Adrenal gland (tissue), 12 donors: ENCODE data around the gene ZNG1F. TPM values are rescaled to one million over a fixed set of nuclear protein-coding genes. Genes with fewer than 3 reads are reported as not detected.
"Not testable (repeated sequence)": the region's sequence is repeated elsewhere in the genome, so short reads cannot be mapped to it uniquely, and the experiment has no call there.

Source experiments
- DNase-seq, 7 donors: peaks; one replicate each; pipeline ENCODE4 v3.0.0-alpha.2; 2019 to 2020
- H3K27ac ChIP-seq, 5 donors: fragments of 200-600 bp; sonication (generic) in 4 of 5; 1 replicate in 3 of 5; 2 replicates in 2 of 5; pipeline versions ENCODE4 v1.5.1 to v1.8.0; 2016 to 2020; ENCODE audit warnings: mild to moderate bottlenecking in 1 of 5
- H3K27me3 ChIP-seq: fragments of 200-600 bp; 2 replicates; pipeline ENCODE4 v1.8.0; 2021
- H3K36me3 ChIP-seq, 2 donors: fragments of 200-600 bp; replicated peaks in 1 of 2; 1 replicate in 1 of 2; 2 replicates in 1 of 2; pipeline versions ENCODE4 v1.5.1 to v1.8.0; 2018 to 2022
- H3K4me1 ChIP-seq, 2 donors: fragments of 200-600 bp; replicated peaks in 1 of 2; 1 replicate in 1 of 2; 2 replicates in 1 of 2; pipeline versions ENCODE4 v1.5.1 to v1.8.0; 2018 to 2021
- H3K4me3 ChIP-seq, 4 donors: fragments of 200-600 bp; sonication (generic) in 3 of 4; one replicate each; pipeline ENCODE4 v1.5.1; 2016 to 2018
- H3K9me3 ChIP-seq, 3 donors: fragments of 200-600 bp; sonication (generic) in 1 of 3; replicated peaks in 1 of 3; 1 replicate in 2 of 3; 2 replicates in 1 of 3; pipeline versions ENCODE4 v1.5.1 to v1.8.0; 2016 to 2021
- WGBS, 4 donors: extraction: QIAGEN DNeasy Blood & Tissue Kit in 2 of 4; methylation state at CpG; one replicate each; pipeline versions ENCODE4 v1.1.5 to v1.1.7; 2013 to 2017; 5-methylcytosine and 5-hydroxymethylcytosine counted together
- intact Hi-C, 2 donors: fragments of 100-400 bp; cut with DNase I; formaldehyde crosslinking; loops; one replicate each; pipeline versions ENCODE4 v1.14.1 to v1.15.0; 2022 to 2023
- polyA plus RNA-seq, 3 donors: library from polyadenylated mRNA; stranded (reverse); fragments of 200-250 nt in 2 of 3; fragments of 350-450 nt in 1 of 3; fragmentation: Illumina TruSeq in 1 of 3; extraction: RNeasy Lipid Tissue Mini Kit (QIAGEN cat#74804) in 1 of 3; gene quantifications; one replicate each; pipeline ENCODE4 v1.2.3, GENCODE V29; 2013 to 2014
- total RNA-seq, 9 donors: library from RNA; depleted of rRNA in 4 of 9; stranded (reverse); fragments of >200 nt in 4 of 9; fragments of 120-200 nt in 1 of 9; fragmentation: NEBNext Ultra II Directional in 1 of 9; extraction: Animal tissue kit (Norgen Biotek cat#: 25700) in 1 of 9; gene quantifications; one replicate each; pipeline versions ENCODE4 v1.1.0 to v1.2.4, GENCODE V29; 2013 to 2023
- donor health status: healthy with polysubstance abuse.
- donor health status: Bipolar disorder and iron deficiency.
- donor health status: DM: yes; HTN: yes; CAD: no.
- donor health status: DM: no; HTN: no; CAD: no.
- donor health status: DM: no; HTN: no; CAD: no.
- donor health status: DM: yes; HTN: yes; CAD: no.

Gene ZNG1F
- total and polyA plus RNA-seq, 12 donors = 2.1 to 30.4 (median 7.8) TPM; not detected in 1

GRCh38 chr9:41108816-41109215 is 80.3 kb downstream of the ZNG1F start:
- H3K4me3 ChIP-seq, H3K4me1 ChIP-seq, intact Hi-C loops, H3K27me3 ChIP-seq, H3K27ac ChIP-seq, H3K9me3 ChIP-seq, DNase-seq, H3K36me3 ChIP-seq: not testable (repeated sequence)
- 16 to 19% methylated on average over 11 to 14 of the region's 22 CpGs; no CpG with 5 or more reads in 2 of the 4 donors for WGBS, 4 donors

- H3K9me3 ChIP-seq, DNase-seq, H3K27ac ChIP-seq, H3K36me3 ChIP-seq, H3K4me1 ChIP-seq, intact Hi-C loops, H3K4me3 ChIP-seq, H3K27me3 ChIP-seq: not testable (repeated sequence)
- 21 to 52% (median 21%) methylated on average over 6 to 24 of the region's 34 CpGs; no CpG with 5 or more reads in 1 of the 4 donors for WGBS, 4 donors
These were observed 82.5 kb downstream of the ZNG1F start for GRCh38 chr9:41106472-41107116.

- WGBS, 4 donors = 48 to 58% (median 55%) methylated on average over 5 to 8 of the region's 13 CpGs
These were observed 83.4 kb downstream of the ZNG1F start for GRCh38 chr9:41105557-41106253.

GRCh38 chr9:41104542-41104941 is 84.6 kb downstream of the ZNG1F start:
- H3K27me3 ChIP-seq, H3K27ac ChIP-seq, H3K4me3 ChIP-seq, H3K4me1 ChIP-seq, H3K9me3 ChIP-seq, DNase-seq, intact Hi-C loops, H3K36me3 ChIP-seq: not testable (repeated sequence)
- 16 to 54% (median 26%) methylated on average over 3 to 11 of the region's 19 CpGs for WGBS, 4 donors

More at GRCh38 chr9:41105557-41106253, 83.4 kb downstream of the ZNG1F start:
- H3K4me1 ChIP-seq, DNase-seq, H3K27ac ChIP-seq, intact Hi-C loops, H3K4me3 ChIP-seq, H3K36me3 ChIP-seq, H3K9me3 ChIP-seq, H3K27me3 ChIP-seq: not testable (repeated sequence)

- intact Hi-C loops, H3K36me3 ChIP-seq, DNase-seq, H3K9me3 ChIP-seq, H3K4me3 ChIP-seq, H3K4me1 ChIP-seq, H3K27me3 ChIP-seq, H3K27ac ChIP-seq: not testable (repeated sequence)
- WGBS, 4 donors = 54 to 79% (median 69%) methylated on average over 4 to 7 of the region's 7 CpGs
These were observed 88.6 kb downstream of the ZNG1F start for GRCh38 chr9:41100508-41100907.

- H3K4me1 ChIP-seq, DNase-seq, H3K27ac ChIP-seq, H3K36me3 ChIP-seq, H3K4me3 ChIP-seq, H3K9me3 ChIP-seq, H3K27me3 ChIP-seq, intact Hi-C loops: not testable (repeated sequence)
- WGBS, 4 donors = 57 to 66% (median 63%) methylated on average over 4 of the region's 4 CpGs
These were observed 90.4 kb downstream of the ZNG1F start for GRCh38 chr9:41098759-41099158.

- H3K9me3 ChIP-seq, H3K4me3 ChIP-seq, H3K27me3 ChIP-seq, intact Hi-C loops, H3K27ac ChIP-seq, H3K4me1 ChIP-seq, H3K36me3 ChIP-seq, DNase-seq: not testable (repeated sequence)
- 53 to 67% (median 63%) methylated on average over 1 to 2 of the region's 2 CpGs for WGBS, 4 donors
These were observed 94.1 kb downstream of the ZNG1F start for GRCh38 chr9:41095060-41095459.

- DNase-seq, H3K27ac ChIP-seq, H3K27me3 ChIP-seq, H3K4me3 ChIP-seq, H3K9me3 ChIP-seq, H3K36me3 ChIP-seq, intact Hi-C loops, H3K4me1 ChIP-seq: not testable (repeated sequence)
- 42 to 49% (median 44%) methylated on average over 3 to 5 of the region's 9 CpGs for WGBS, 4 donors
These were observed 94.9 kb downstream of the ZNG1F start for GRCh38 chr9:41094010-41094773.

GRCh38 chr9:41090922-41091321 is 98.2 kb downstream of the ZNG1F start:
- DNase-seq, H3K27me3 ChIP-seq, H3K4me3 ChIP-seq, H3K27ac ChIP-seq, H3K36me3 ChIP-seq, H3K4me1 ChIP-seq, intact Hi-C loops, H3K9me3 ChIP-seq: not testable (repeated sequence)

- H3K27ac ChIP-seq, intact Hi-C loops, H3K36me3 ChIP-seq, DNase-seq, H3K4me3 ChIP-seq, H3K9me3 ChIP-seq, H3K27me3 ChIP-seq, H3K4me1 ChIP-seq: not testable (repeated sequence)
- 38 to 61% (median 51%) methylated on average over 1 of the region's 1 CpG; no CpG with 5 or more reads in 1 of the 4 donors for WGBS, 4 donors
These were observed 98.7 kb downstream of the ZNG1F start for GRCh38 chr9:41090386-41090785.
